Colonic mucosa (tissue), 4 donors: ENCODE data around the gene FBRSL1. TPM values are rescaled to one million over a fixed set of nuclear protein-coding genes. Genes with fewer than 3 reads are reported as not detected.

ENCODE experiments used
- DNase-seq: peaks from one replicate; pipeline ENCODE4 v3.0.0-alpha.2; 2020
- H3K27ac ChIP-seq: fragments of 200-600 bp; one replicate; pipeline ENCODE4 v1.8.0; 2021
- H3K27me3 ChIP-seq: fragments of 200-600 bp; one replicate; pipeline ENCODE4 v1.8.0; 2021
- H3K36me3 ChIP-seq: fragments of 200-600 bp; one replicate; pipeline ENCODE4 v1.8.0; 2021
- H3K4me1 ChIP-seq: fragments of 200-600 bp; one replicate; pipeline ENCODE4 v1.8.0; 2021; ENCODE audit warnings: mild to moderate bottlenecking
- H3K4me3 ChIP-seq: fragments of 200-600 bp; one replicate; pipeline ENCODE4 v1.8.0; 2021
- H3K9ac ChIP-seq, 2 donors: one replicate each; pipeline ENCODE4 v1.7.0; 2013; ENCODE audit warnings: control low read depth in 2 of 2, low read depth in 2 of 2, low read length in 2 of 2
- H3K9me3 ChIP-seq: fragments of 200-600 bp; one replicate; pipeline ENCODE4 v1.8.0; 2021
- CTCF ChIP-seq: fragments of 200-600 bp; IDR thresholded peaks from one replicate; pipeline ENCODE4 v1.8.0; 2022; ENCODE audit warnings: antibody characterized with exemption, mild to moderate bottlenecking
- intact Hi-C: fragments of 100-400 bp; cut with DNase I; formaldehyde crosslinking; loops from one replicate; pipeline ENCODE4 v1.14.1; 2022
- total RNA-seq, 2 donors: library from RNA; stranded (reverse); fragmentation: NEBNext Ultra II Directional in 1 of 2; extraction: Animal tissue kit (Norgen Biotek cat#: 25700) in 1 of 2; gene quantifications; one replicate each; pipeline ENCODE4 v1.2.1, GENCODE V29; 2021
- donor health status: healthy.
- donor health status: DM: no; HTN: no; CAD: no.
- donor health status: DM: no; HTN: no; CAD: no.

FBRSL1 gene
- total RNA-seq, 2 donors from 2014 or later: 51.9 to 101 TPM

GRCh38 chr12:132452596-132453350 is 37.2 kb upstream of the FBRSL1 start:
- no peaks in the 10 kb centered on the region for H3K36me3 ChIP-seq
- H3K4me3 ChIP-seq: no peak overlapping the region
- H3K27me3 ChIP-seq: no peaks in the 10 kb centered on the region
- TF ChIP-seq CTCF: no peak
- H3K9ac ChIP-seq: no peak overlapping the region
- no peak overlapping the region for H3K27ac ChIP-seq
- H3K4me1 ChIP-seq: no peaks in the 10 kb centered on the region
- no peak for DNase-seq
- intact Hi-C loops: no loop called here
- H3K9me3 ChIP-seq: no peaks in the 10 kb centered on the region

- no peaks in the 10 kb centered on the region for H3K36me3 ChIP-seq
- no peak overlapping the region for H3K27ac ChIP-seq
- TF ChIP-seq CTCF: no peak
- H3K4me1 ChIP-seq: no peaks in the 10 kb centered on the region
- H3K27me3 ChIP-seq: no peaks in the 10 kb centered on the region
- intact Hi-C loops: no loop called here
- no peak for DNase-seq
- no peak overlapping the region for H3K9ac ChIP-seq
- no peaks in the 10 kb centered on the region for H3K9me3 ChIP-seq
- no peak overlapping the region for H3K4me3 ChIP-seq
Observed at GRCh38 chr12:132453361-132454192, 36.4 kb upstream of the FBRSL1 start.

- intact Hi-C loops: no loop called here
- no peak for TF ChIP-seq CTCF
- no peaks in the 10 kb centered on the region for H3K4me1 ChIP-seq
- no peaks in the 10 kb centered on the region for H3K9me3 ChIP-seq
- H3K4me3 ChIP-seq: no peak overlapping the region
- H3K9ac ChIP-seq: no peak overlapping the region
- no peaks in the 10 kb centered on the region for H3K27me3 ChIP-seq
- DNase-seq: no peak
- no peaks in the 10 kb centered on the region for H3K36me3 ChIP-seq
- no peak overlapping the region for H3K27ac ChIP-seq
Observed at GRCh38 chr12:132454193-132454932, 35.6 kb upstream of the FBRSL1 start.

GRCh38 chr12:132454933-132455418 is 35.0 kb upstream of the FBRSL1 start:
- TF ChIP-seq CTCF: no peak
- H3K27me3 ChIP-seq: no peaks in the 10 kb centered on the region

GRCh38 chr12:132455565-132455964 is 34.4 kb upstream of the FBRSL1 start:
- intact Hi-C loops: no loop called here
- H3K4me1 ChIP-seq: no peaks in the 10 kb centered on the region
- no peak overlapping the region for H3K4me3 ChIP-seq
- H3K9me3 ChIP-seq: no peaks in the 10 kb centered on the region
- no peaks in the 10 kb centered on the region for H3K27me3 ChIP-seq
- no peak for DNase-seq
- H3K27ac ChIP-seq: no peak overlapping the region
- no peak overlapping the region for H3K9ac ChIP-seq
- H3K36me3 ChIP-seq: no peaks in the 10 kb centered on the region
- TF ChIP-seq CTCF: no peak

More at GRCh38 chr12:132454933-132455418, 35.0 kb upstream of the FBRSL1 start:
- no peaks in the 10 kb centered on the region for H3K36me3 ChIP-seq
- no peak overlapping the region for H3K27ac ChIP-seq
- no peak overlapping the region for H3K4me3 ChIP-seq
- DNase-seq: no peak
- H3K4me1 ChIP-seq: no peaks in the 10 kb centered on the region
- no peak overlapping the region for H3K9ac ChIP-seq
- no peaks in the 10 kb centered on the region for H3K9me3 ChIP-seq
- intact Hi-C loops: no loop called here
